Ectodermal cell (in vitro differentiated cells): ENCODE measurements around the gene NAA50.

ENCODE experiments used
- H3K27ac ChIP-seq: 2 replicates; pipeline ENCODE4 v1.7.0; 2013; ENCODE audit warnings: mild to moderate bottlenecking, low read depth, low read length; ENCODE audit not compliant: insufficient read depth, poor library complexity, severe bottlenecking
- H3K27me3 ChIP-seq: 2 replicates; pipeline ENCODE4 v1.7.0; 2013; ENCODE audit warnings: mild to moderate bottlenecking, low read length; ENCODE audit not compliant: insufficient read depth, control insufficient read depth, poor library complexity, severe bottlenecking
- H3K36me3 ChIP-seq: one replicate; pipeline ENCODE4 v1.7.0; 2013; ENCODE audit warnings: low read length; ENCODE audit not compliant: control insufficient read depth, insufficient read depth
- H3K4me1 ChIP-seq: one replicate; pipeline ENCODE4 v1.7.0; 2013; ENCODE audit warnings: low read length; ENCODE audit not compliant: control insufficient read depth, insufficient read depth
- H3K4me3 ChIP-seq: 2 replicates; pipeline ENCODE4 v1.7.0; 2013; ENCODE audit warnings: low read depth, low read length, control low read depth; ENCODE audit not compliant: insufficient read depth
- H3K9me3 ChIP-seq: 2 replicates; pipeline ENCODE4 v1.7.0; 2013; ENCODE audit warnings: mild to moderate bottlenecking, low read length, moderate library complexity; ENCODE audit not compliant: control insufficient read depth
- WGBS, 2 experiments: methylation state at CpG; one replicate each; pipeline ENCODE4 v1.1.7; 2013; ENCODE audit warnings: missing lambda C conversion rate in 2 of 2; 5-methylcytosine and 5-hydroxymethylcytosine counted together

NAA50 gene

DNA sequence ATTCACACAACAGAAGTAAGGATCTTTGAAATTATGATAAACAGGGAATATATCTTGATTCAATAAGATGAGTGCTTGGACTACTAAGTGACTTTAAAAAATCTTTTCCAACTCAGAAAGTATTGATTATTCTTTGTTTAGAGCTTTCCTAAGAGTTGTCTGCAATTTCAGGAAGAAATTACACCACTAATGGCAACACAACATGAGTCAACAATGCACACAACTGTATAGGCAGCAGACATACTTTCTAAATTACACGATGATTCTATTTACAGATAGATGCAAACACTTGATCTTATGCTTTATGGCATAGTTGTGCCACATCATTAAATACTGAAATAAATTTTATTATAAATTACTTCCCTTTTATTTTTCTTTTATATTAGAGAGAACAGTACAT is 4.4 kb downstream of the NAA50 start:
- Histone ChIP-seq H3K36me3 (no peaks in the 10 kb centered on the region), H3K9me3 (no peaks in the 10 kb centered on the region), H3K27me3 (no peaks in the 10 kb centered on the region), H3K4me1 (no peaks in the 10 kb centered on the region), H3K27ac (no peak overlapping the region), H3K4me3 (no peak overlapping the region)
- WGBS, 2 experiments: 100% methylated on average over 1 of the region's 1 CpG; no CpG with 5 or more reads in 1 of the 2 experiments

- H3K27ac ChIP-seq: no peak overlapping the region
- 95 to 97% methylated on average over 5 of the region's 5 CpGs for WGBS, 2 experiments
- no peaks in the 10 kb centered on the region for H3K27me3 ChIP-seq
- no peaks in the 10 kb centered on the region for H3K9me3 ChIP-seq
- no peaks in the 10 kb centered on the region for H3K4me1 ChIP-seq
- H3K36me3 ChIP-seq: no peaks in the 10 kb centered on the region
- H3K4me3 ChIP-seq: no peak overlapping the region
Measured at GRCh38 chr3:113741086-113741485, 5.0 kb downstream of the NAA50 start.

- Histone ChIP-seq H3K9me3 (no peaks in the 10 kb centered on the region), H3K4me1 (no peaks in the 10 kb centered on the region), H3K27me3 (no peaks in the 10 kb centered on the region), H3K27ac (no peak overlapping the region), H3K36me3 (no peaks in the 10 kb centered on the region), H3K4me3 (no peak overlapping the region)
- 65 to 77% methylated on average over 3 of the region's 3 CpGs for WGBS, 2 experiments
Measured at GRCh38 chr3:113736548-113737089, 9.4 kb downstream of the NAA50 start.

DNA sequence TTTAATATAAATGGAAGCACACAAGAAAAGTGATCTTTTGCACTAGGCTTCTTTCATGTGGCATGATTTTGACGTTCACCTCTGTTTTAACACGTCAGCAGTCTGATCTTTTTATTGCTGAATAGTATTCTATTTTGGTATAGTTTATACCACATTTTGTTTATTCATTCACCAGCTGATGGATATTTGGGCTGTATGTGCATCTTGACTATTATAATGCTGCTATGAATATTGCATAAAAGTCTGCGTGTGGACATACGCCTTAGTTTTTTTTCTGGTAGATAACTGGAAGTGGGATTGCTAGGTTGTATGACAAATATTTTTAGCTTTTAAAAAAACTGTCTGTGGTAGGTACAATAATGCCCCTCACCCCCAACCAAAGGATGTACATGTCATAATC is 14.4 kb downstream of the NAA50 start:
- Histone ChIP-seq H3K27ac (no peak overlapping the region), H3K27me3 (no peaks in the 10 kb centered on the region), H3K4me1 (no peaks in the 10 kb centered on the region), H3K9me3 (no peaks in the 10 kb centered on the region), H3K4me3 (no peak overlapping the region), H3K36me3 (no peaks in the 10 kb centered on the region)
- WGBS, 2 experiments: 98 to 100% methylated on average over 4 of the region's 4 CpGs

DNA sequence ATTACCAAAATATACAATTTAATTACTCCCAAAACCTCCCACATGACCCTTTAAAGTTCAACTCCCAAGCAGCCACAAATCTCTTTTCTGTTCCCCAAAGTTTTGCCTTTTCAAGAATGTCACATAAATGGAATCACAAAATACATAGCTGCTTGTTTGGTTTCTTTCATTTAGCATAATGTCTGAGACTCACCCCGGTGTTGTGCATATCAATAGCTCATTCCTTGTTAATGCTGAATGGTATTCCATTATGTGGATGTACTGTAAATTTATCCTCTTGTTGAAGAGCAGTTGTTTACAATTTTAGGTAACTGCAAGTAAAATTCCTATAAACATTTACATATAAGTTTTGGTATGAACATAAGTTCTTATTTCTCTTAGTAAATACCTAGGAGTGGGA is 15.5 kb downstream of the NAA50 start:
- Histone ChIP-seq H3K4me3 (no peak overlapping the region), H3K4me1 (no peaks in the 10 kb centered on the region), H3K9me3 (no peaks in the 10 kb centered on the region), H3K36me3 (no peaks in the 10 kb centered on the region), H3K27ac (no peak overlapping the region), H3K27me3 (no peaks in the 10 kb centered on the region)
- 100% methylated on average over 1 of the region's 1 CpG for WGBS, 2 experiments

DNA sequence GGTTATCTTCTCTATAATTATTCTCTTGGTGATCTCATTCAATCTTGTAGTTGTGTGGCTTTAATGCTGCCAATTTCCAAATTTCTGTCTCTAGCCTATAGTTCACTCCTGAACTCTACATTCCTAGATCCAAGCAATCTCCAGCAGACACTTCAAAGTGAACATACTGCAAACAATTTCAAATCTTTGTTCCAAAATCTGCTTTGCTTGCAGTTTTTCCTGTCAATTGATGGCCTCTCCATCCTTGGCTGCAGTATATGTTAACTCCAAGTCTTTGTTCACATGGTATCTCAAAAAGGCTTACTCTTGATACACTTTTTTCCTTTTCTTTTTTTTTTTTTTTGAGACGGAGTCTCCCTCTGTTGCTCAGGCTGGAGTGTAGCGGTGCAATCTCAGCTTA is 17.4 kb downstream of the NAA50 start:
- no peaks in the 10 kb centered on the region for H3K27me3 ChIP-seq
- no peak overlapping the region for H3K4me3 ChIP-seq
- H3K27ac ChIP-seq: no peak overlapping the region
- WGBS, 2 experiments: 79 to 91% methylated on average over 2 of the region's 2 CpGs
- no peaks in the 10 kb centered on the region for H3K36me3 ChIP-seq
- H3K9me3 ChIP-seq: no peaks in the 10 kb centered on the region
- no peaks in the 10 kb centered on the region for H3K4me1 ChIP-seq

DNA sequence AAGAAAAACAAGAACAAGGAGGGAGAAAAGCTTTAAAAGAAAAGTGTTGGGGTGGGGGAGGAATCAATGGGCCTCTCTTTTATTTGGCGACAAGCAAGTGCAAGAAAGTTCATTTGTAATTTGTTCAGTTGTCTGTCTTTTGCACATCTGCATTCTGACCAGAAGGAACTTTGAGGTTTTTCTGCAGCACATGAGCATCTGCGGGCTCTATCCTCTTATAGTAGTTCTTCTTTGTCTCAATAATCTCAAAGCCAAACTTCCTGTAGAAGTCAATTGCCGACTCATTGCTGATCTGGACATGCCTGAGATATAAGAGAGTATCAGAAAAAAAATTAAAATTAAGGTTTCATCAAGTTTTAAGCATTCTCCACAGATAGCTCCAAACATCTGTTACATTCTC is 24.4 kb downstream of the NAA50 start:
- no peaks in the 10 kb centered on the region for H3K9me3 ChIP-seq
- no peaks in the 10 kb centered on the region for H3K4me1 ChIP-seq
- H3K27me3 ChIP-seq: no peaks in the 10 kb centered on the region
- no peak overlapping the region for H3K4me3 ChIP-seq
- WGBS, 2 experiments: 91 to 98% methylated on average over 3 of the region's 3 CpGs
- peaks cover 14% of the 10 kb centered on the region for H3K36me3 ChIP-seq
- H3K27ac ChIP-seq: no peak overlapping the region

GRCh38 chr3:113719758-113720157 is 26.3 kb downstream of the NAA50 start:
- Histone ChIP-seq H3K4me3 (no peak overlapping the region), H3K27ac (no peak overlapping the region), H3K36me3 (peaks cover 14% of the 10 kb centered on the region), H3K27me3 (no peaks in the 10 kb centered on the region), H3K9me3 (no peaks in the 10 kb centered on the region), H3K4me1 (no peaks in the 10 kb centered on the region)
- 90 to 97% methylated on average over 2 of the region's 2 CpGs for WGBS, 2 experiments

DNA sequence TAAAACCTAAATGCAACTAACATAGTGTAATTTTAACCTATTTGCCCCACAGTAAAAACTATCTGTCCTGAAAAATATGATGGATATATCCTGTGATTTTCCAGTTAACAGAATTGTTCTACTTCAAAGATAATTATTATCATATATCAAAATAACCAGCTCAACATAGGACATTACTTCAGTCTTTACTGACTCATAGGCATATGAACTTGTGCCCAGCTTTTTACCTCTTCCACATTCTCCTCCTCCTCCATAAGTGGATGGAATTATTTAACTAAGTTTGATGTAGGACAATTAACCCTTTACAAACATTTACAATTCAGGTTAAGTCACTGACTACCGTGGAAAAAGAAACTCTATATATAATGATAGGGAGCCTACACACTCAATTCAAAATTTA is 26.8 kb downstream of the NAA50 start:
- Histone ChIP-seq H3K27me3 (no peaks in the 10 kb centered on the region), H3K9me3 (no peaks in the 10 kb centered on the region), H3K36me3 (peaks cover 14% of the 10 kb centered on the region), H3K4me1 (no peaks in the 10 kb centered on the region), H3K4me3 (no peak overlapping the region), H3K27ac (no peak overlapping the region)
- 100% methylated on average over 1 of the region's 1 CpG; no CpG with 5 or more reads in 1 of the 2 experiments for WGBS, 2 experiments

GRCh38 chr3:113717818-113718217 is 28.2 kb downstream of the NAA50 start:
- WGBS, 2 experiments: 93 to 98% methylated on average over 3 of the region's 3 CpGs
- Histone ChIP-seq H3K9me3 (no peaks in the 10 kb centered on the region), H3K4me1 (no peaks in the 10 kb centered on the region), H3K27ac (no peak overlapping the region), H3K36me3 (peaks cover 14% of the 10 kb centered on the region), H3K4me3 (no peak overlapping the region), H3K27me3 (no peaks in the 10 kb centered on the region)

GRCh38 chr3:113717308-113717707 is 28.7 kb downstream of the NAA50 start:
- WGBS, 2 experiments: 94 to 99% methylated on average over 3 of the region's 3 CpGs
- Histone ChIP-seq H3K4me3 (no peak overlapping the region), H3K27ac (no peak overlapping the region), H3K9me3 (no peaks in the 10 kb centered on the region), H3K4me1 (no peaks in the 10 kb centered on the region), H3K36me3 (peaks cover 14% of the 10 kb centered on the region), H3K27me3 (no peaks in the 10 kb centered on the region)
